Vagina (tissue), 2 donors: Measurements from ENCODE around the gene SPATA20.

Experiments
- POLR2A ChIP-seq, 2 donors: fragments of 450-650 bp; IDR thresholded peaks; one replicate each; pipeline ENCODE4 v1.6.1; 2017; ENCODE audit warnings: antibody characterized with exemption in 2 of 2, mild to moderate bottlenecking in 2 of 2, moderate library complexity in 2 of 2
- POLR2AphosphoS5 ChIP-seq, 2 donors: sonication (generic); formaldehyde crosslinking; IDR thresholded peaks; one replicate each; pipeline ENCODE4 v1.9.0; 2017; ENCODE audit warnings: antibody characterized with exemption in 2 of 2, mild to moderate bottlenecking in 2 of 2, low read depth in 1 of 2; ENCODE audit not compliant: insufficient read depth in 1 of 2
- TF ChIP-seq, protein P1 (sequence below), 3 experiments: fragments of 450-650 bp in 2 of 3; fragments of 200-600 bp in 1 of 3; sonication (generic) in 1 of 3; IDR thresholded peaks; one replicate each; pipeline ENCODE4 v1.5.1; 2017 to 2019; ENCODE audit warnings: antibody characterized with exemption in 3 of 3, mild to moderate bottlenecking in 2 of 3, moderate library complexity in 2 of 3

DNA sequence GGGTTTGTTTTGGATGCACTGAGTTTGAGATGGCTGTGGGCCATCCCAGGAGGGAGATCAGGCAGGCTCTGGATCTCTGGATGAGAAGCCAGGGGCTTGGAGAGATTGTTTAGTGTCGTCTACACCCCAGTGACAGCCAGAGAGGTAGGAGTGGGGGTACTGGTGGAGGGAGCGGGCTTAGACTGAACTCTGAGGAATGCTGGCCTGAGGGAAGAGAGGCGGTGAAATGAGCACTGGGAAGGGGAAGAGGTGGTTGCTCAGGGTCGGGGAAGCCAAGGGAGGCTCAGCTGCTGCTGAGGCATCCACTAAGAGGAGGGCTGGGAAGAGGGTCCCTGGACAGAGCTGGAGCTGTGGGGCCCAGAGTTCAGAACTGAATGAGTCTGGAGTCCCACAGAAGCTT lies 37.1 kb downstream of the SPATA20 start:
- TF ChIP-seq POLR2A (IDR thresholded peaks at IDR 0.05): no peak
- TF ChIP-seq, protein P1, sequence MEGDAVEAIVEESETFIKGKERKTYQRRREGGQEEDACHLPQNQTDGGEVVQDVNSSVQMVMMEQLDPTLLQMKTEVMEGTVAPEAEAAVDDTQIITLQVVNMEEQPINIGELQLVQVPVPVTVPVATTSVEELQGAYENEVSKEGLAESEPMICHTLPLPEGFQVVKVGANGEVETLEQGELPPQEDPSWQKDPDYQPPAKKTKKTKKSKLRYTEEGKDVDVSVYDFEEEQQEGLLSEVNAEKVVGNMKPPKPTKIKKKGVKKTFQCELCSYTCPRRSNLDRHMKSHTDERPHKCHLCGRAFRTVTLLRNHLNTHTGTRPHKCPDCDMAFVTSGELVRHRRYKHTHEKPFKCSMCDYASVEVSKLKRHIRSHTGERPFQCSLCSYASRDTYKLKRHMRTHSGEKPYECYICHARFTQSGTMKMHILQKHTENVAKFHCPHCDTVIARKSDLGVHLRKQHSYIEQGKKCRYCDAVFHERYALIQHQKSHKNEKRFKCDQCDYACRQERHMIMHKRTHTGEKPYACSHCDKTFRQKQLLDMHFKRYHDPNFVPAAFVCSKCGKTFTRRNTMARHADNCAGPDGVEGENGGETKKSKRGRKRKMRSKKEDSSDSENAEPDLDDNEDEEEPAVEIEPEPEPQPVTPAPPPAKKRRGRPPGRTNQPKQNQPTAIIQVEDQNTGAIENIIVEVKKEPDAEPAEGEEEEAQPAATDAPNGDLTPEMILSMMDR (IDR thresholded peaks at IDR 0.05): no peak
- TF ChIP-seq POLR2AphosphoS5 (IDR thresholded peaks at IDR 0.05; ENCODE audit: insufficient read depth in 1 of 2, low read depth in 1 of 2): no peak
